GM21786 (cell line): ENCODE data around the gene LRRC61.
"Not testable (repeated sequence)": the region's sequence is repeated elsewhere in the genome, so short reads cannot be mapped to it uniquely, and the experiment has no call there.

Experiments
- ATAC-seq: cut with Tn5 transposase; IDR thresholded peaks from one replicate; pipeline ENCODE4 v1.9.1; 2021; ENCODE audit not compliant: unreplicated experiment

The LRRC61 gene

GRCh38 chr7:150381096-150381495 is 57.9 kb downstream of the LRRC61 start:
- ATAC-seq = no peak

- no peak for ATAC-seq
These were observed 58.6 kb downstream of the LRRC61 start for GRCh38 chr7:150381785-150382122.

- no peak for ATAC-seq
These were observed 59.1 kb downstream of the LRRC61 start for GRCh38 chr7:150382123-150382843.

GRCh38 chr7:150382844-150383225 is 59.7 kb downstream of the LRRC61 start:
- no peak for ATAC-seq

GRCh38 chr7:150383710-150384397 is 60.7 kb downstream of the LRRC61 start:
- no peak for ATAC-seq

- ATAC-seq = no peak
These were observed 61.5 kb downstream of the LRRC61 start for GRCh38 chr7:150384406-150385301.

GRCh38 chr7:150385302-150385723 is 62.2 kb downstream of the LRRC61 start:
- no peak for ATAC-seq

GRCh38 chr7:150385884-150386283 is 62.7 kb downstream of the LRRC61 start:
- ATAC-seq = not testable (repeated sequence)
